Activated CD8-positive, alpha-beta memory T cell treated with anti-CD3 and anti-CD28 coated beads, Interleukin-2, amount 50 U/mL, for 48 hours (primary cell): ENCODE measurements around the gene LCK.
"Not testable (repeated sequence)": the region's sequence is repeated elsewhere in the genome, so short reads cannot be mapped to it uniquely, and the experiment has no call there.

Experiments used
- DNase-seq: peaks from one replicate; pipeline ENCODE4 v3.0.0-alpha.2; 2020

The LCK gene

GRCh38 chr1:32274646-32275340 is 23.7 kb downstream of the LCK start:
- DNase-seq, result no peak

GRCh38 chr1:32275424-32275823 is 24.4 kb downstream of the LCK start:
- DNase-seq, result no peak

GRCh38 chr1:32276032-32276782 is 25.1 kb downstream of the LCK start:
- DNase-seq, result no peak

- DNase-seq, result not testable (repeated sequence)
Observed at GRCh38 chr1:32284777-32285176, 33.7 kb downstream of the LCK start.

- DNase-seq, result no peak
Observed at GRCh38 chr1:32285658-32286057, 34.6 kb downstream of the LCK start.

GRCh38 chr1:32286763-32287162 is 35.7 kb downstream of the LCK start:
- no peak for DNase-seq

- DNase-seq, result no peak
Observed at GRCh38 chr1:32289256-32289655, 38.2 kb downstream of the LCK start.

GRCh38 chr1:32291145-32291707 is 40.2 kb downstream of the LCK start:
- DNase-seq, result no peak

- DNase-seq, result peak; percentile 97
Observed at GRCh38 chr1:32291708-32292538, 40.9 kb downstream of the LCK start, which contains the start of gene HDAC1. Gene HDAC1 (plus strand): TSS chr1:32292083. CDS start chr1:32292170, 87 bp downstream.

- DNase-seq, result not testable (repeated sequence)
Observed at GRCh38 chr1:32298211-32298610, 47.1 kb downstream of the LCK start.

- no peak for DNase-seq
Observed at GRCh38 chr1:32299327-32299726, 48.3 kb downstream of the LCK start.

- DNase-seq, result no peak
Observed at GRCh38 chr1:32303358-32303757, 52.3 kb downstream of the LCK start.

GRCh38 chr1:32303997-32304622 is 53.0 kb downstream of the LCK start:
- DNase-seq, result no peak

GRCh38 chr1:32305310-32305709 is 54.2 kb downstream of the LCK start:
- no peak for DNase-seq

- DNase-seq, result no peak
Observed at GRCh38 chr1:32307324-32307723, 56.3 kb downstream of the LCK start.

- DNase-seq, result no peak
Observed at GRCh38 chr1:32309960-32310359, 58.9 kb downstream of the LCK start.

- no peak for DNase-seq
Observed at GRCh38 chr1:32311709-32312393, 60.8 kb downstream of the LCK start.

GRCh38 chr1:32316903-32317277 is 65.8 kb downstream of the LCK start:
- DNase-seq, result no peak

- DNase-seq, result no peak
Observed at GRCh38 chr1:32318127-32318869, 67.2 kb downstream of the LCK start.

- no peak for DNase-seq
Observed at GRCh38 chr1:32321712-32322291, 70.7 kb downstream of the LCK start.

- no peak for DNase-seq
Observed at GRCh38 chr1:32327204-32327603, 76.1 kb downstream of the LCK start.
